GM18526 (cell line): ENCODE data around the gene ADGRB3.

Experiments
- POLR2A ChIP-seq: IDR thresholded peaks from 3 replicates; pipeline ENCODE4 v1.6.1; 2011; ENCODE audit not compliant: insufficient read length; ENCODE audit errors: extremely low read depth

ADGRB3 gene

DNA sequence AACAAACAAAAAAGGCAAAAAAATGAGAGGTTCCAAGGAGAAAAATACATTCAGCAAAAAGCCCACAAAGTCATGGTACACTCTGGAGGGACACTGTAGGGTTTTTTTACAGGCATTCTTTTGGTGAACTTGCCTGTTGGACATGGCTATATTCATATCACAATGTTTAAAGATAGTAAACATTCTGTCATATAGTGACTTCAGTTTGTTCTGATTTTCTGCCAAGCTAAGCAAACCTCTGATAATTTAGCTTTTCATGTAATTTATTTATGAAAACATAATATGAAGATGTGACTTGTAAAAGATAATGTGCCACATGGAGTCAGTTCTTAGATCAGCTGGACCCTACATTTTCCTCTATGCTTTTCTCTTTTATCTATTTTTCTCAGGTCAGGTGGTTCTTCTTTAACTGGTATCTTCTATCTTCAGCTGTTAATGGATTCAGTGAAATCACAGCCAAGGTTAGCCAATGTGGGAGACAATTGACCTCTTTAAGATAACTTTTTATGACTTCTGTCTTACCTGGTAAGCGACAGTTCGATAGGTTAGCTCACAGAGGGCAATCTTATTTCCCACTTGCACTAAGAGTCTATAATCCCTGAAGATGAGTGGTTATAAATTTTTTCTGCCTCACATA is 87.9 kb downstream of the ADGRB3 start:
- no peak for TF ChIP-seq POLR2A

DNA sequence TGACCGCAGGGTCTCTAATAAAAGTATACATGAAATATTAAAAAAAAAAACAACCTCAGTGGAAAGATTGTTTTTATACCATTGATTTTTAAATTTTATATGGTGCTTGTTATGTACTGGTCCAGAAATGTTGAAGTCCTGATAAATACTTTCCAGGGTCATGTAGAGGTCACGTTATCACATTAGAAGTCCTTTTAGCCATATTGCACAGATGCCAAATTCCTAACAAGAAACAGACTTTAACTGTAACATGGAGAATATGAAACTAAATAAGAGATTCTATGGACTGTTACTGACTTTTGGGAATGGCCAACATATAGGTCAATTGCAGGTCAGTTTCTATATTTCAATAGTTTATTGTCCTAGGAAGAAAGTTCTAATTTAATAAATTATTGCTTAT is 89.0 kb downstream of the ADGRB3 start:
- TF ChIP-seq POLR2A, result no peak

DNA sequence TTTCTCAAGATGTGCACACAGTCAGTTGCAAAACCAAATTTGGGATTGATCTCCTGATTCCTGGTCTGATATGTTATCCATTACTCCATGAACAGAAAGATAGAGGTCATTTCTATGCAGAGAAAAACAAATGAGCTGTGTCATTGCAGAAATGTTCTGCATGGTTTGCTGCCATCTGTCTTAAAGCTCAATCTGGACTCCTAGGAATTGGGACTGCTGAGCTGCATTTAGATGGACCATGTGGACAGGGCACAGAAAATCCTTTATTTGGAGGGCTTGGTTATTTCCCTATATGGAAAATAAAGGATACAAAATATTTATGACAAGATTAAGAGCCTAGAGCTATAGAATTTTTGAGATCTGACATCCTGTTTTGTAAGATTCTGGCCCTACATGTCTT is 91.3 kb downstream of the ADGRB3 start:
- no peak for TF ChIP-seq POLR2A

DNA sequence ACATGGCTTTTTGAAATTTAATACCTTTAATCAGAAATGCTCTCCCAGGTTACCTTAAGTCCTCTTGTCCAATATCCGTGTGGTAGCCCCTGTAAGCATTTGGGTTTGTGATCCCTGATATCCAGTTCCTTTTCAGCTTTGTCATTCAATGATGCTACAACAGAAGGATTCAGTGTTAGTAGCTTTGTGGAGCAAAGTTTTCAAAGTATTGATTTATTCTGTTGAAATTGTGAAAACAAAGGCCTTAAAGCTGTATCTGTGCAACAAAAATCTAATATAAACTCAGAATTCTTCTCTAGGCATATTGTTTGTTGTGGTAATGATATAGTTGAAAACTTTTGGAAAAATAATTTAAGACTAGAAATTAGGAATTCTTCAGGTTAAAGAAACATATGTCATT is 91.9 kb downstream of the ADGRB3 start:
- TF ChIP-seq POLR2A, result no peak

DNA sequence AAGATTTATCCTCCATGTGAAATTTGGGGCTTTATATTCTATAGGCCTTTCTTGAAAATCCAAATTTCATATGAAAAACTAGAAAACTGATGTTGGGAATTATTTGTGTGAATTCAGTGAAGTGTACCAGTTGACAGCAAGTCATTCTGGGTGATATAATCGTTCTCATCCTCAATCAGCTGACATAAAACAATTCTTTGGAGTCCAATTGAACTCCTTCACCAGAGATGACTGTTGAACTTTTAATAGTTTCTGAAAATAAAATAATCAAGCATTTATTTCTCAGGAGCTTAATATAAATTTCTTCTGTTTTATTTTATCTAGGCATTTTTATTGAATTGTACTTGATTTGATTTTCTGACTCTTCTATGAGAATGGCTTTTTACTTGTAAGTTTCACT is 92.6 kb downstream of the ADGRB3 start:
- no peak for TF ChIP-seq POLR2A

DNA sequence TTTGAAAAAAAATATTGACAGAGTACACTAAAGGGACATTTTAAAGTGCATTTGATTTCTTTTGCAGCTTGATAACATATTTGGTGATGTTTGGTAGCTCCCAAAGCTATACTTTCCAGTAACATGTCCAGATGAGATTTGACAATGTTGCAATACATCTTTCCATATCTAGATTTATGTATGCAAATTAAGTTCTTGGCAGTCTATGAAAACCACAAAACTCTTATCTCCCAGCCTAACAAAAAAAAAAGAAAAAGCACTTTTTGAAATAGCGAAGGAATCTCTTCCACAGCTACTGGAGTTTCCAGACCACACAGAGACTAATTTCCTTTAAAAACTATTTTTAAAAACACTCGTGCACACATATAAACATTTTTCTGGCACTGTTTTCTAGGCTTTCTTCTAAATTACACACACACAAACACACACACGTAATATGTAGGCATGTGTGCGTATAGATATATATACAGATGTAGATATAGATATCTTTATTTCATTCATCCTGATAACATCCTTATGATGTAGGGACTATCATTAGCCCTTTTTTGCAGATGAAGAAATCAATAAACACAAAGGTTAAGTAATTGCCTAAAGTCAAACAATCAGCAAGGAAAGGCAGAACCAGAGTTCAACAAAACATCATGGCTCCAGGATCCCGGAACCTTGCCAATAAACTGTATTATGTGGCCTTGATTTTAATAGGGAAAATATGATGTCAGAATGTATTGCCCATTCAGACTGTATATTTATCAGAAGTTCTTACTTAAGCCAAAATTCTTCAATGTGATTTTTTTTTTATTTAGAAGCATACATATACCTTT is 93.3 kb downstream of the ADGRB3 start:
- TF ChIP-seq POLR2A, result no peak

DNA sequence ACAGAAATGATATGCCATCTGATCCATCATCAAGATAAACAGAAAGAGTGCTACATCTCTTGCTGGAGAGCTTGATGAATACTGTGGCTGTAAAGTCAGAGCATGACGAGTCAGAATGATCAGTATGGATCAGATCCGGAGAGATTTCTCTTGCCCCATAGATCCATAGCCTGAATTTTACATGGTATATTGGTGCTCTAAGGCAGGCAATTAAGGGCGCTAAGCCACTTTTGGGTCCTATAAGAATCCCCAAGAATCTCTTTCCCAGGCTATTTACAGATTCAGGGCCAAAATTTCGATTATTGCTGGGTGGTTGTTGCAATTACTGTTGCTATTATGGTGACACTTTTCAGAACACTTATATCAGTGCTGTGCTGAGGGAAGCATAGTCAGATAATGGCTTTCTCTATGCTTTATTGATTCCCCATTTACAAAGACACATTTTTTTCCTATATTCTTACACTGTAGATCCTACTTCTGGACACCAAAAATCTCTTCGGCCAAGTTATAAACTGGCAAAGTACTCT is 94.4 kb downstream of the ADGRB3 start:
- TF ChIP-seq POLR2A, result no peak

DNA sequence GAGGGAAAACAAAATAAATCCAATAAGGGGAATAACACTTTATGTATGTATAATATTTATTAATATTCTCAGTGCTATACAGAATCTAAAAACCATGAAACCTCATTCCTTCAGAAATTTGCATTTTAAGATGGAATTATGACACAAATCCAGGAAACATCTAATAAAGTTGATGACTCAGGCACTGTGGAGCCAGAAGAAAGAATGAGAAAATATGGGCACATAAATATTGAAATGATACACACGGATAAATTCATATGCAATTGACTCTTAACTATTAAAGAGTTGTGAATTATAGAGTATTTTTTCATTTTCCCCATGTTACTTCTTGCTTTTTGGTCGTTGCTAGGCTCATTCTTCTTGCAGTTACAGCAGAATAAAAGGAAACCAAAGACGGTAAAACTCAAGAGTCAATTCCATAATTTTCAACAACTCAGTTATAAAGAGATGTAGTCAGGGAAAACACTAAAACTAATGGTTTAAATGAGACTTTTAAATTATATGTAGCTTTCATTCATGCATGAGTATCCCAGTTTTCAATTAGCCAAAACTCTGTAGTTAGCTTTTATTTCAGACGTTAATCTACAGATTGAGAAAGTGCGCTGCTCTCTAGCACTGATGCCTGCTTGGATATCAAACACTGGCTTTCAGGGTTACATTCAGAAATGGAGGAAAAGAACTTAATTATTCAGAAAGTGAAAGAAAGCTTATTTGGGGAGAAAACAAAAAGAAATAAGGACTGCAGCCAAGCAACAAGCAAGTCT is 95.4 kb downstream of the ADGRB3 start:
- TF ChIP-seq POLR2A, result no peak

DNA sequence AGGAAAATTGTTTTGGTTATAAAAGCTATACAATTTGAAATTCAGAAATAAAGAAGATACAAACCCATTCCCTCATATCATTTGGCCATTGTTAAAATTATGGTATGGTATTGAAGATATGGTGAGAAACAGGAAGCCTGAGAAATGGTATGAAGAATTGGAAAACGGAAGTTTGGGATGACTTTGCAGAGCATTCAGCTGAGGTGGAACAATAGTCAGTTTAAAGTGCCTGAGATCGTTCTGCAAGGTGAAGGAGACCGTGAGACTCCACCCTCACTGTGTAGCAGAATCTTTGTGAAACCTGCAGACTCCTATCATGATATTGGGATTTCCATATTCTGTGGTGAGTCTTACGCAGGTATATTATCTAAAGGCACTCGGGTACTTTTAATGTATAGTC is 97.3 kb downstream of the ADGRB3 start:
- TF ChIP-seq POLR2A, result no peak

DNA sequence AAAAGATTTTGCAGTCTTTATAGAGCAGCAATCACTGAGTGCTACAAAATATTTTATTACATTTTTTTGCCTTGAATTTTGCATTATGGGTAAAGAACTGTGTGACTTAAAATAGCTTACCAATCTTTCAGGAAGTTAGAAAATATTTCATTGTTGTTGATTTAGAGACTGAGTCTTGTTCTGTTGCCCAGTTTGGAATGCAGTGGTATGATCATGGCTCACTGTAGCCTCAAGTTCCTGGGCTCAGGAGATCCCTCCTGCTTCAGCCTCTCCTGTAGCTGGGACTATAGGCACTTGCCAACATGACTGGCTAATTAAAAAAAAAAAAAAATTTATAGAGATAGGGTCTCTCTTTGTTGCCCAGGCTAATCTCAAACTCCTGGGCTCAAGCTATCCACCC is 100.8 kb downstream of the ADGRB3 start:
- no peak for TF ChIP-seq POLR2A

DNA sequence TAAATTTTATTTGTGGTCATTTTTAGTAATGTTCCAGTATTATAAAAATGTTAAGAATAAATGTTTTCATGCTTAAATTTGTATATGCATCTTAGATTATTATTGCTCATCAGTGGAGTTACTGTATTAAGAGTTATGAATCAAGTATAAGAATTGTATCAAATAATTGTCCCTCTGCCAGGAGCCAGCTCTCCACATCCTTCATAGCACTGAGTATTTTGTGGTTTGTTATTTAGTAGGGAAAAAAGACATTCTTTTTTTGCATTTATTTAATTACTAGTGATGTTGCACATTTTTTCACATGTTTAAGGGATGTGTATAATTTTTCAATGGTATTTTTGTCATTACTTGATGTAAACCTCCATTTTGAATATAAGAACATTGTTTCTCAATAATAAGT is 102.0 kb downstream of the ADGRB3 start:
- TF ChIP-seq POLR2A, result no peak

DNA sequence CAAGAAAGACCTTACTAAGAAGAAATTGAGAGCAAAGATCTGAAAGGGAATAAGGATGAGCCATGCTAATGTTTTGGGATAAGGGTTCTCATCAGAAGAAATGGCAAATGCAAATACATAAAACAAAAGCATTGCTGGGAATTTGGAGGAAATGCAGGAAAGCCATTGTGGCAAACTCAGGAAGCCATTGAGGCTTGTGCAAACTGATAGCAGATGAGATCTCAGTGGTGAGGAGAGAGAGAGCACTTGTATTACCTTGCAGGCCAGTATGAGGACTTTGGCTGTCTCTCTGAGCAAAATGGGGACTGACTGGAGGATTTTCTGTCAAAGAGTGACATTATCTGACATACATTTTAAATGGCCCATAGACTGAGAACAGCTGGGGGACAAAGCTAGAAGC is 103.0 kb downstream of the ADGRB3 start:
- TF ChIP-seq POLR2A, result no peak

DNA sequence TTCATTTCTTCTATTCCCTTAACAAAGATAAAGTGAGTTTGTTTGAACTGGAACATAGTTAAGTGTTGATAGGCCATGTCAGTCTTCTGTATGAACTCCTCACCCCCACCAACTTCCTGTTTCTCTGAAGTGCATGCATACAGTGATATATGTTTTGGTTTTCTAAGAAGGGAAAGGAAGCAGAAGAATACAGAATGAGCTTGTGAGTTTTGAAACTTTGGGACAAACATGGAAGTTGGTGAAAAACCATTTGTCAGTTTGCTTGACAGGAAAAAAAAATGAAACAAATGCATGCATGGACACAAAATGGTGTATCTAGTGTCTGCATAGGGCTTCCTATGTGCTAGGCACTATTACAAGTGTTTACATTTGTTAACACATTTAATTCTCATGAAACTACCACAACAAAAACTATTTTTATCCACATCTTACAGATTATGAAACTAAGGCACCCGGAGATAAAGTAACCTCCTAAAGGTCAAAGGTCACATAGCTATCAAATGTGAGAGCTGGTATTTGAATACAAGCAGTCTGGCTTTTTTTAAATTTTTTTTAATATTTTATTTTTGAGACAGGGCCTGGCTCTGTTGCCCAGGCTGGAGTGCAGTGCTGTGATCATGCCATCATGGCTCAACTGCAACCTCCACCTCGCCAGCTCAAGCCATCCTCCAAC is 105.9 kb downstream of the ADGRB3 start:
- no peak for TF ChIP-seq POLR2A

DNA sequence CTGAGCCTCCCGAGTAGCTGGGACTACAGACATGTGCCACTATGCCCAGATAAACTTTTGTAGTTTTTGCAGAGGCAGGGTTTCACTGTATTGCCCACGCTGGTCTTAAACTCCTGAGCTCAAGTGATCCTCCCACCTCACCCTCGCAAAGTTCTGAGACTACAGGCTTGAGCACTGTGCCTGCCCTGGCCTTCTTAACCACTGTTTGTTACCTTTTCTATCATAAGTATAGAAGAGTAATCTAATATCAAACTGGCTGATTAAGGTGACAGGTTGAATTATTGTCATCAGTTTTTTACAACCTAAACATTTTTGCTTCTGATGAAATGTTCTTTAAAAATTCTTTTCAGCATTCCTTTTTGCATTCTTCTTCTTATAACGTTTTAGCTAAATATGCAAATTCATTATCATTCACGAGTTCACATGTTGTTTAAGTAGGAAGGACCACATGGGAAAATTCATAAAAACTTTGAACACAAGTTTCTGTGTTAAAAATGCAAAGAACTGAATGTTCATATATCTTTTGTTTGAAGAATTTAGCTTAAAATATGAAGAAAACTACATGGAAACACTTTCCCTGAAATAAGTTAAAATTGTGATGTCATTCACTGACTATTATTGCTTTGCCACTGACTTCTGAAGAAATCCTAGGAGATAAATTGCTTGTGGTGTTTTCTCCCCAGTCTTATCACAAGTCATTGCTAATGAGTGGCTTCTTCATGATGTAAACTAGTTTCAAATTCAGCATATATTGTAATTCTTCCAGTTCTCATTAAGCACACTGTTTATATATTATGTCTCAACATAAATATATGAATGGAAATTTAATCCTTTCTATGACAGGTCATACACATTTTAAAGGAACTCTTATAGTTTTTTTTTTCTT is 106.7 kb downstream of the ADGRB3 start:
- no peak for TF ChIP-seq POLR2A
